H1 (cell line): ENCODE measurements around the gene CAMK1. TPM values are rescaled to one million over a fixed set of nuclear protein-coding genes. Genes with fewer than 3 reads are reported as not detected.

Source experiments
- CTCF ChIA-PET: fragments of 300-600 bp; sonication (Branson Sonifier 250); formaldehyde crosslinking; loops from one replicate; lab custom pipeline; 2021; ENCODE audit not compliant: partially characterized antibody; lab: Charles Lee
- POLR2A ChIA-PET: fragments of 300-600 bp; sonication (Branson Sonifier 250); formaldehyde crosslinking; loops from one replicate; lab custom pipeline; 2021; ENCODE audit warnings: inconsistent platforms; ENCODE audit not compliant: partially characterized antibody; lab: Charles Lee
- DNase-seq, 2 experiments: peaks; one replicate each; pipeline versions ENCODE4 v3.0.0 to v3.0.0-alpha.2; 2010 to 2022; ENCODE audit warnings: low spot score in 2 of 2, low read depth in 1 of 2, mixed read lengths in 1 of 2
- FAIRE-seq: peaks from 2 replicates; lab custom pipeline; 2011; peaks lifted over from hg19 to GRCh38; lab: Jason Lieb, UNC
- H2AFZ ChIP-seq: 2 replicates; pipeline ENCODE4 v1.8.1; 2012; ENCODE audit warnings: low read length, inconsistent platforms
- H2AK5ac ChIP-seq: 2 replicates; pipeline ENCODE4 v1.6.1; 2013; ENCODE audit warnings: low read depth, low read length
- H2BK120ac ChIP-seq: replicated peaks from 2 replicates; pipeline ENCODE3; 2013; ENCODE audit warnings: low read depth, low read length, inconsistent platforms
- H2BK12ac ChIP-seq: 2 replicates; pipeline ENCODE4 v1.6.1; 2013; ENCODE audit warnings: low read depth, low read length
- H2BK15ac ChIP-seq: 2 replicates; pipeline ENCODE4 v1.6.1; 2013; ENCODE audit warnings: low read length
- H2BK20ac ChIP-seq: 2 replicates; pipeline ENCODE4 v1.6.1; 2013; ENCODE audit warnings: low read length
- H2BK5ac ChIP-seq: 2 replicates; pipeline ENCODE4 v1.6.1; 2013; ENCODE audit warnings: low read depth, low read length
- H3K14ac ChIP-seq: 2 replicates; pipeline ENCODE4 v1.6.1; 2013; ENCODE audit warnings: inconsistent platforms; ENCODE audit not compliant: insufficient read length
- H3K18ac ChIP-seq: 2 replicates; pipeline ENCODE4 v1.6.1; 2013; ENCODE audit warnings: low read length; ENCODE audit errors: extremely low read depth
- H3K23ac ChIP-seq: 2 replicates; pipeline ENCODE4 v1.6.1; 2013; ENCODE audit warnings: inconsistent platforms; ENCODE audit not compliant: insufficient read length
- H3K23me2 ChIP-seq: 2 replicates; pipeline ENCODE4 v1.6.1; 2013; ENCODE audit warnings: low read depth, low read length
- H3K27ac ChIP-seq: 2 replicates; pipeline ENCODE4 v1.6.1; 2011; ENCODE audit warnings: low read depth, low read length, inconsistent platforms
- H3K27me3 ChIP-seq, 4 experiments: replicated peaks in 1 of 4; 1 replicate in 1 of 4; 2 replicates in 3 of 4; pipeline versions ENCODE4 v1.6.1 to v1.8.1; 2011 to 2013; ENCODE audit warnings: low read length in 3 of 4, mild to moderate bottlenecking in 3 of 4, inconsistent platforms in 2 of 4, mixed read lengths in 2 of 4, moderate library complexity in 1 of 4; ENCODE audit not compliant: control insufficient read depth in 3 of 4, insufficient read depth in 3 of 4; ENCODE audit errors: extremely low read depth in 1 of 4
- H3K36me3 ChIP-seq, 4 experiments: 2 replicates each; pipeline versions ENCODE4 v1.6.1 to v1.8.1; 2011 to 2013; ENCODE audit warnings: mild to moderate bottlenecking in 4 of 4, low read length in 3 of 4, moderate library complexity in 2 of 4, control low read depth in 1 of 4, inconsistent platforms in 1 of 4; ENCODE audit not compliant: insufficient read depth in 4 of 4, control insufficient read depth in 2 of 4
- H3K4ac ChIP-seq: replicated peaks from 2 replicates; pipeline ENCODE3; 2013; ENCODE audit warnings: low read length, low read depth, mixed read lengths, inconsistent platforms; ENCODE audit not compliant: insufficient read length
- H3K4me1 ChIP-seq, 4 experiments: replicated peaks in 1 of 4; 1 replicate in 1 of 4; 2 replicates in 3 of 4; pipeline versions ENCODE4 v1.6.1 to v1.8.1; 2011 to 2013; ENCODE audit warnings: low read length in 3 of 4, inconsistent platforms in 2 of 4, mixed read lengths in 1 of 4; ENCODE audit not compliant: insufficient read depth in 4 of 4, control insufficient read depth in 3 of 4
- H3K4me2 ChIP-seq, 2 experiments: 2 replicates each; pipeline versions ENCODE4 v1.6.1 to v1.8.1; 2011 to 2013; ENCODE audit warnings: low read depth in 2 of 2, low read length in 2 of 2, control low read depth in 1 of 2, inconsistent platforms in 1 of 2, mild to moderate bottlenecking in 1 of 2; ENCODE audit not compliant: insufficient read depth in 1 of 2
- H3K4me3 ChIP-seq, 4 experiments: fragments of 200-600, 300-600 bp in 1 of 4; sonication (generic), shearing (Covaris generic), sonication (Bioruptor Twin) in 1 of 4; 2 replicates each; pipeline versions ENCODE4 v1.5.1 to v1.8.1; 2011 to 2016; ENCODE audit warnings: low read length in 4 of 4, low read depth in 3 of 4, control low read depth in 2 of 4, inconsistent platforms in 2 of 4, mild to moderate bottlenecking in 2 of 4, mixed read lengths in 1 of 4, moderate library complexity in 1 of 4; ENCODE audit not compliant: insufficient read depth in 2 of 4; ENCODE audit errors: extremely low read depth in 1 of 4
- H3K56ac ChIP-seq: replicated peaks from 2 replicates; pipeline ENCODE3; 2013; ENCODE audit warnings: low read depth, mild to moderate bottlenecking, mixed read lengths, low read length, inconsistent platforms; ENCODE audit not compliant: insufficient read length
- H3K79me1 ChIP-seq: 2 replicates; pipeline ENCODE4 v1.6.1; 2013; ENCODE audit warnings: low read depth, low read length, control low read depth
- H3K79me2 ChIP-seq, 2 experiments: 2 replicates each; pipeline versions ENCODE4 v1.6.1 to v1.8.1; 2012 to 2013; ENCODE audit warnings: low read length in 2 of 2, mild to moderate bottlenecking in 2 of 2, inconsistent platforms in 1 of 2; ENCODE audit not compliant: insufficient read depth in 2 of 2, control insufficient read depth in 1 of 2
- H3K9ac ChIP-seq, 4 experiments: replicated peaks in 1 of 4; 1 replicate in 1 of 4; 2 replicates in 3 of 4; pipeline versions ENCODE4 v1.6.1 to v1.8.1; 2011 to 2013; ENCODE audit warnings: low read depth in 3 of 4, low read length in 3 of 4, control low read depth in 2 of 4, mild to moderate bottlenecking in 2 of 4, moderate library complexity in 2 of 4, inconsistent platforms in 1 of 4; ENCODE audit errors: extremely low read depth in 1 of 4
- H3K9me3 ChIP-seq, 2 experiments: 2 replicates each; pipeline versions ENCODE4 v1.6.1 to v1.8.1; 2012 to 2013; ENCODE audit warnings: mild to moderate bottlenecking in 2 of 2, moderate library complexity in 2 of 2, control low read depth in 1 of 2, inconsistent platforms in 1 of 2, low read depth in 1 of 2, low read length in 1 of 2, mixed read lengths in 1 of 2; ENCODE audit not compliant: insufficient read depth in 2 of 2
- H4K20me1 ChIP-seq, 2 experiments: replicated peaks in 1 of 2; 2 replicates each; pipeline versions ENCODE3 to v1.8.1; 2011 to 2013; ENCODE audit warnings: inconsistent platforms in 2 of 2, low read length in 2 of 2, mild to moderate bottlenecking in 1 of 2; ENCODE audit not compliant: insufficient read depth in 2 of 2, control insufficient read depth in 1 of 2
- H4K5ac ChIP-seq: 2 replicates; pipeline ENCODE4 v1.6.1; 2013; ENCODE audit warnings: low read length, low read depth, mixed read lengths, inconsistent platforms; ENCODE audit not compliant: insufficient read length
- H4K8ac ChIP-seq: 2 replicates; pipeline ENCODE4 v1.8.0; 2013; ENCODE audit warnings: mild to moderate bottlenecking, moderate library complexity, low read length, inconsistent platforms; ENCODE audit not compliant: insufficient read depth; ENCODE audit errors: extremely low read depth
- H4K91ac ChIP-seq: replicated peaks from 2 replicates; pipeline ENCODE3; 2013; ENCODE audit warnings: low read length, mixed read lengths, inconsistent platforms; ENCODE audit not compliant: insufficient read length
- EP300 ChIP-seq, 2 experiments: IDR thresholded peaks; 1 replicate in 1 of 2; 2 replicates in 1 of 2; pipeline ENCODE4 v1.6.1; 2011 to 2012; ENCODE audit warnings: low read depth in 2 of 2, low read length in 2 of 2, mild to moderate bottlenecking in 2 of 2, borderline replicate concordance in 1 of 2, inconsistent platforms in 1 of 2, moderate library complexity in 1 of 2
- FOSL1 ChIP-seq: IDR thresholded peaks from 2 replicates; pipeline ENCODE4 v1.6.1; 2011; ENCODE audit warnings: mild to moderate bottlenecking, low read depth, low read length, moderate library complexity; ENCODE audit not compliant: insufficient read depth
- JUN ChIP-seq: IDR thresholded peaks from 2 replicates; pipeline ENCODE4 v1.6.1; 2011; ENCODE audit warnings: low read depth, mild to moderate bottlenecking, improper control_type of control experiment, low read length
- KDM4A ChIP-seq: IDR thresholded peaks from one replicate; pipeline ENCODE4 v1.7.1; 2012; ENCODE audit warnings: low read depth, mild to moderate bottlenecking, moderate library complexity, low read length, inconsistent platforms; ENCODE audit not compliant: severe bottlenecking
- SAP30 ChIP-seq: fragments of 300-600 bp; sonication (generic); IDR thresholded peaks from 2 replicates; pipeline ENCODE4 v1.7.1; 2012; ENCODE audit warnings: low read length, moderate library complexity, mild to moderate bottlenecking, inconsistent platforms; ENCODE audit not compliant: insufficient read depth, insufficient replicate concordance
- TBP ChIP-seq: IDR thresholded peaks from 2 replicates; pipeline ENCODE4 v1.6.1; 2011; ENCODE audit warnings: low read depth, low read length, improper control_type of control experiment
- WGBS, 2 experiments: shearing (Covaris generic) in 1 of 2; methylation state at CpG; one replicate each; pipeline versions ENCODE4 v1.1.6 to v1.1.7; 2013 to 2015; ENCODE audit warnings: low lambda C conversion rate in 2 of 2, mixed read lengths in 2 of 2, inconsistent platforms in 1 of 2, low coverage in 1 of 2, missing lambda C conversion rate in 1 of 2; ENCODE audit not compliant: insufficient replicate concordance in 2 of 2, insufficient coverage in 1 of 2, insufficient read length in 1 of 2; ENCODE audit errors: extremely low coverage in 1 of 2, missing lambda C conversion rate in 1 of 2; 5-methylcytosine and 5-hydroxymethylcytosine counted together
- long read RNA-seq, 2 experiments: library from RNA in 1 of 2; library from capped mRNA in 1 of 2; stranded (forward); transcript quantifications; one replicate each; pipeline ENCODE4 v2.0.0, GENCODE V29; 2021; ENCODE audit warnings: inconsistent platforms in 1 of 2
- polyA minus RNA-seq, 3 experiments: library from RNA; depleted of rRNA, polyadenylated mRNA; stranded (reverse); fragments of >200 nt; gene quantifications; 1 replicate in 2 of 3; 2 replicates in 1 of 3; pipeline ENCODE4 v1.2.3, GENCODE V29; 2011
- polyA plus RNA-seq, 7 experiments: library from polyadenylated mRNA; depleted of rRNA in 3 of 7; stranded (reverse) in 5 of 7; unstranded in 2 of 7; fragments of >200 nt in 5 of 7; fragments of 200-250 nt in 2 of 7; gene quantifications; 1 replicate in 5 of 7; 2 replicates in 1 of 7; 4 replicates in 1 of 7; pipeline versions ENCODE4 v1.2.1 to v1.2.3, GENCODE V29; 2011 to 2013; ENCODE audit warnings: missing spikeins in 2 of 7, mixed read lengths in 2 of 7
- total RNA-seq: library from RNA; stranded (reverse); fragmentation: NEBNext Ultra II Directional; extraction: Animal tissue kit (Norgen Biotek cat#: 25700); gene quantifications from 2 replicates; pipeline ENCODE4 v1.2.1, GENCODE V29; 2021
- TF ChIP-seq, protein P1 (sequence below): IDR thresholded peaks from 2 replicates; pipeline ENCODE4 v1.6.1; 2012; ENCODE audit warnings: inconsistent platforms

CAMK1 gene
- total RNA-seq: 4.8 and 4.9 TPM in 2 replicates
- 5.1 and 5.3 TPM in 2 replicates for polyA plus RNA-seq (2011; rRNA removed)
- 7.3 TPM for polyA plus RNA-seq (2011; cell fraction: cytosol; rRNA removed)
- 8.2 TPM for polyA plus RNA-seq (2011; cell fraction: nucleus; rRNA removed)
- 4.7 to 7.7 TPM (median 5.8 TPM) in 4 replicates for polyA plus RNA-seq (2012, experiment 1 of 2)
- 7.0 TPM for polyA plus RNA-seq (2012, experiment 2 of 2)
- polyA plus RNA-seq (2013, experiment 1 of 2): 4.5 TPM
- polyA plus RNA-seq (2013, experiment 2 of 2): 4.5 TPM
- polyA minus RNA-seq (2011; rRNA and poly(A)+ RNA removed): 2.3 and 3.1 TPM in 2 replicates
- 2.9 TPM for polyA minus RNA-seq (2011; cell fraction: cytosol; rRNA and poly(A)+ RNA removed)
- 5.8 TPM for polyA minus RNA-seq (2011; cell fraction: nucleus; rRNA and poly(A)+ RNA removed)
- long read RNA-seq, experiment 1, partial matches to known transcripts: 1 of 4 reads
- long read RNA-seq, experiment 1, other reads (novel, unspliced or antisense): 3 of 4 reads
- long read RNA-seq, experiment 2, partial matches to known transcripts: 0 of 1 reads
- long read RNA-seq, experiment 2, other reads (novel, unspliced or antisense): 0 of 1 reads

DNA sequence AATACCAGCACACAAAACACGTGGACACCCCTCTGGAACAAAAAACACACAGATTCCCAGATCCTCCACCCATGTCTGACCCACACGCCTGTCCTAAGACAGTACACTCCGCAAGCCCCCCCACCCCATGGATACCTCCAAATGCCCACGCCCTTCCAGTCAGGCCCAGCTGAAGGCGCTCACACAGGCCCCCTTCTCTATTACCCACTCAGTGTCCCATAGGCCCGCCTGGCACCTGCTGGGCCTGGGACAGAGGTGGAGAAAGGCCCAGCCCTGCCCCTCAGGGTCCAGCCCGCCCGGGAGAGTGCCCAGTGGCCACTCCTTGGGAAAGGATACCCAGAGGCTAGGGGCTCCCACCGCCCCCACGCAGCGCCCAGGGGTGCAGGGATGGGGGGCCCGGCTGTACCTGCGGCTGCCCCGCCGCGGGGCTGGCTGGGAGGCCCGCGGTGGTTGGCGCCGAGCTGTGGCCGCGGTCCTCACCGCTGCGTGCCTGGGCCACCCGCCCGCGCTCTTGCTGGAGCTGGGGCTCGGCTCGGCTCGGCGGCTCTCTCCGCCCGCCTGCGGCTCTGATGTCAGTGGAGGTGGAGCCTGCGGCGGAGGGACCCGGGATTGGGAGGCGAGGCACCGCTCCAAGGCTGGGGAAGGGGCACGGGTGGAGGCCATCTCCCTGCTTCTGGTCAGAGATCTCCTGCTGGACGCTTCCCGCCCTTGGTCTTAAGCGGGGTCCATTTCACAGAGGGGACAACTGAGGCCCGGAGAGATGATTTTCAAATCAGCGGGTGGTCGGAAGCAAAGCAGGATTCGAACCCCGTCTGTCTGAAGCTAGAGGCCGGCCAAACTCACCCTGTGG lies at the start of gene CAMK1:
Gene CAMK1 (minus strand): TSS at position 522 of the 850 bp plus-strand sequence. CDS start 2,198 bp downstream, outside the sequence.
- peak within 1 kb of the TSS; percentile 69 to 79 for H3K4me2 ChIP-seq
- no peak within 1 kb of the TSS for H3K27ac ChIP-seq
- peaks cover 0 to 10% (median 2%) of the 10 kb centered on the region in 4 experiments; a peak in 1 of 7 replicates for H3K4me1 ChIP-seq
- H3K27me3 ChIP-seq: peaks cover 1 to 28% (median 23%) of the 10 kb centered on the region in 4 experiments; a peak in 6 of 7 replicates
- H2BK12ac ChIP-seq: no peak within 1 kb of the TSS
- POLR2A ChIA-PET: interaction anchor here (0.6 to 5.2 kb wide), 9 partner anchors 8 to 256 kb away, joined by 3 to 43 read pairs (median 4); partner anchors contain the start of genes ARPC4, FANCD2, OGG1 and TADA3
- H2BK120ac ChIP-seq: no peak within 1 kb of the TSS
- H3K4ac ChIP-seq: no peak within 1 kb of the TSS
- peak within 1 kb of the TSS; percentile 50 to 68 (median 52) for H3K4me3 ChIP-seq
- H4K91ac ChIP-seq: peak within 1 kb of the TSS; percentile 35
- H3K56ac ChIP-seq: no peak within 1 kb of the TSS
- H3K23me2 ChIP-seq: peaks cover 7% of the 10 kb centered on the region
- no peak within 1 kb of the TSS for H2BK20ac ChIP-seq
- no peak within 1 kb of the TSS for H3K23ac ChIP-seq
- no peak within 1 kb of the TSS for H3K14ac ChIP-seq
- no peaks in the 10 kb centered on the region for H3K79me1 ChIP-seq
- H2BK15ac ChIP-seq: no peak within 1 kb of the TSS
- H2AK5ac ChIP-seq: no peak within 1 kb of the TSS
- no peaks in the 10 kb centered on the region for H3K9me3 ChIP-seq
- H3K18ac ChIP-seq: no peak within 1 kb of the TSS; the same call in none of the 2 replicates
- no peak within 1 kb of the TSS; the same call in 1 of the 2 replicates for H4K8ac ChIP-seq
- DNase-seq: peak in 1 of 2 experiments; percentile 85
- no peaks in the 10 kb centered on the region for H3K79me2 ChIP-seq
- FAIRE-seq: no peak
- peaks cover 0 to 3% of the 10 kb centered on the region in 2 experiments for H4K20me1 ChIP-seq
- H3K36me3 ChIP-seq: no peaks in the 10 kb centered on the region
- no peak within 1 kb of the TSS for H4K5ac ChIP-seq
- H2BK5ac ChIP-seq: no peak within 1 kb of the TSS
- H2AFZ ChIP-seq: peak within 1 kb of the TSS; percentile 57; the same call in 1 of the 2 replicates
- 15% methylated on average over 45 of the region's 49 CpGs; no CpG with 5 or more reads in 1 of the 2 experiments for WGBS, 2 experiments
- CTCF ChIA-PET: interaction anchor here (0.9 to 1.6 kb wide), 3 partner anchors 12 to 17 kb away, joined by 3 to 5 read pairs (median 3); no protein-coding TSS in a partner anchor
- H3K9ac ChIP-seq: peak within 1 kb of the TSS in 3 of 4 experiments; percentile 6 to 67 (median 21); a peak in 5 of 7 replicates
- TF ChIP-seq, protein P1, sequence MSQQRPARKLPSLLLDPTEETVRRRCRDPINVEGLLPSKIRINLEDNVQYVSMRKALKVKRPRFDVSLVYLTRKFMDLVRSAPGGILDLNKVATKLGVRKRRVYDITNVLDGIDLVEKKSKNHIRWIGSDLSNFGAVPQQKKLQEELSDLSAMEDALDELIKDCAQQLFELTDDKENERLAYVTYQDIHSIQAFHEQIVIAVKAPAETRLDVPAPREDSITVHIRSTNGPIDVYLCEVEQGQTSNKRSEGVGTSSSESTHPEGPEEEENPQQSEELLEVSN: no peak
- TF ChIP-seq JUN (no peak), TBP (no peak), KDM4A (no peak), SAP30 (no peak), FOSL1 (no peak), EP300 (IDR thresholded peaks at IDR 0.05; ENCODE audit: borderline replicate concordance in 1 of 2, low read depth in 2 of 2, low read length in 2 of 2) (no peak)
